Measurements from ENCODE around the gene ABCG5.

Gene ABCG5

GRCh38 chr2:43840965-43841364, 2.3 kb upstream of the ABCG5 start:
- no peak for DNase-seq (ENCODE audit: low read depth in 1 of 2, low spot score in 1 of 2)
- no peaks in the 10 kb centered on the region for H3K27me3 ChIP-seq (ENCODE audit: insufficient read depth, poor library complexity, severe bottlenecking)
- no peak for TF ChIP-seq POLR2AphosphoS5 (IDR thresholded peaks at IDR 0.05; ENCODE audit: low read depth)
- no peak for TF ChIP-seq REST (IDR thresholded peaks at IDR 0.05; ENCODE audit: insufficient replicate concordance, low read depth)
- TF ChIP-seq GABPA (IDR thresholded peaks at IDR 0.05; ENCODE audit: low read depth), result no peak
- TF ChIP-seq SPI1 (IDR thresholded peaks at IDR 0.05; ENCODE audit: borderline replicate concordance, low read depth), result no peak
- no peak for TF ChIP-seq CTCF (IDR thresholded peaks at IDR 0.05; ENCODE audit: insufficient read depth, low read length)
- H3K4me3 ChIP-seq (replicated peaks; ENCODE audit: insufficient read depth, low read length), result no peak overlapping the region
- no peak overlapping the region for H3K27ac ChIP-seq (replicated peaks)

- TF ChIP-seq GABPA (IDR thresholded peaks at IDR 0.05; ENCODE audit: low read depth), result no peak
- TF ChIP-seq REST (IDR thresholded peaks at IDR 0.05; ENCODE audit: insufficient replicate concordance, low read depth), result no peak
- TF ChIP-seq CTCF (IDR thresholded peaks at IDR 0.05; ENCODE audit: insufficient read depth, low read length), result no peak
- H3K4me3 ChIP-seq (replicated peaks; ENCODE audit: insufficient read depth, low read length), result no peak overlapping the region
- DNase-seq (ENCODE audit: low read depth in 1 of 2, low spot score in 1 of 2), result no peak
- no peak overlapping the region for H3K27ac ChIP-seq (replicated peaks)
- no peaks in the 10 kb centered on the region for H3K27me3 ChIP-seq (ENCODE audit: insufficient read depth, poor library complexity, severe bottlenecking)
These were observed 1.3 kb upstream of the ABCG5 start for GRCh38 chr2:43839776-43840564.

GRCh38 chr2:43837831-43838559, 644 bp downstream of the ABCG5 start:
- Histone ChIP-seq H3K27ac (replicated peaks) (no peak overlapping the region), H3K27me3 (ENCODE audit: insufficient read depth, poor library complexity, severe bottlenecking) (peaks cover 1% of the 10 kb centered on the region), H3K4me3 (replicated peaks; ENCODE audit: insufficient read depth, low read length) (no peak overlapping the region)
- TF ChIP-seq REST (IDR thresholded peaks at IDR 0.05; ENCODE audit: insufficient replicate concordance, low read depth) (no peak), GABPA (IDR thresholded peaks at IDR 0.05; ENCODE audit: low read depth) (no peak), POLR2AphosphoS5 (IDR thresholded peaks at IDR 0.05; ENCODE audit: low read depth) (no peak), CTCF (IDR thresholded peaks at IDR 0.05; ENCODE audit: insufficient read depth, low read length) (no peak), SPI1 (IDR thresholded peaks at IDR 0.05; ENCODE audit: borderline replicate concordance, low read depth) (no peak)
- no peak for DNase-seq (ENCODE audit: low read depth in 1 of 2, low spot score in 1 of 2)

Data from HL-60 (cell line).